Left renal cortex interstitium (tissue), 4 donors: ENCODE data around the gene IFNW1. TPM values are rescaled to one million over a fixed set of nuclear protein-coding genes. Genes with fewer than 3 reads are reported as not detected.
"Not testable (repeated sequence)": the region's sequence is repeated elsewhere in the genome, so short reads cannot be mapped to it uniquely, and the experiment has no call there.

Source experiments
- DNase-seq, 4 donors: peaks; one replicate each; pipeline ENCODE4 v3.0.0-alpha.2; 2013; ENCODE audit warnings: low read depth in 4 of 4, low spot score in 2 of 4, missing footprints in 1 of 4
- polyA plus RNA-seq, 4 donors: library from polyadenylated mRNA; unstranded; fragments of 120-200 nt; gene quantifications; one replicate each; pipeline ENCODE4 v1.2.1, GENCODE V29; 2013; ENCODE audit not compliant: insufficient read length in 4 of 4

IFNW1 gene
- polyA plus RNA-seq = not detected

DNA sequence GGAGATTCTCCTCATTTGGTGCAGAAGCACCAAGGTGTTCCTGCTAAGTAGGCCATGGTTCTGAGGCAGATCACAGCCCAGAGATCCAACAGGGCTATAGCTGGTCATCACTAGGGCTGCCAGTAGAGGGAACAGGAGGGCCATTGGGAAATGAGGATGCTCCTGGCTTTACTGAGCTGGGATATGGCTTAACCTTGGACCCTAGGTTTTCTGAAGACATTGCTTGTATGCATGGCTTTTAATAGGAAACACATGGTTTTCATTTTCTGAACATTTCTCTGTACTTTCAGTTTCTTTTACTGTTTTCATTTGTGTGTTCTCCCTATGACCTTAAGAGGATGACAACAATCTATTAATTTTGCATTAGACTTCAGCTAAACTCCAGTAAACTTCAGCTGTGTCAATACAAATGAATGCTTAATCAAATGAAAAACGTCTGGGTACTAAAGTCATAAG, at the start of gene IFNW1:
Gene IFNW1, minus strand, starts transcription at position 406 of the 456 bp plus-strand sequence. Its CDS starts 262 bp downstream, at position 144.
- no peak for DNase-seq

DNA sequence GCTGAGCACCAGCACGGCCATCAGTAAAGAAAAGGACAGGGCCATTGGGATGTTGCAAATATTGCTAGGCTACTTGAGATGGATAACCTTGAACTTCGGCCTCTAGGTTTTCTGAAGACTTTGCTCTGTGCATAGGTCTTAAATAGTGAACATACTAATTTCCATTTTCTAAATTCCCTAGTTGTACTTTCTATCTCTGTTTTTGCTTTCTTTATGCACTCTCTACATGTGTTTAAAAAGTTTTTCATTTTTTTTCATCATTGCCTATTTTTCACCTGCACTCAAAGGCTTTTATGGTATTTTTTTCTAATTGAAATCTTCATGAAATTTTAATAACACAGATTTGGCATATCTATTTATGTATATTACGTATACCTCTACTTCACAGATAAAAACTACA, 45.9 kb upstream of the IFNW1 start, which contains the start of gene IFNA4:
Gene IFNA4, minus strand, starts transcription at position 101 of the 400 bp plus-strand sequence. Its CDS starts 56 bp downstream, at position 45.
- DNase-seq = not testable (repeated sequence)

DNA sequence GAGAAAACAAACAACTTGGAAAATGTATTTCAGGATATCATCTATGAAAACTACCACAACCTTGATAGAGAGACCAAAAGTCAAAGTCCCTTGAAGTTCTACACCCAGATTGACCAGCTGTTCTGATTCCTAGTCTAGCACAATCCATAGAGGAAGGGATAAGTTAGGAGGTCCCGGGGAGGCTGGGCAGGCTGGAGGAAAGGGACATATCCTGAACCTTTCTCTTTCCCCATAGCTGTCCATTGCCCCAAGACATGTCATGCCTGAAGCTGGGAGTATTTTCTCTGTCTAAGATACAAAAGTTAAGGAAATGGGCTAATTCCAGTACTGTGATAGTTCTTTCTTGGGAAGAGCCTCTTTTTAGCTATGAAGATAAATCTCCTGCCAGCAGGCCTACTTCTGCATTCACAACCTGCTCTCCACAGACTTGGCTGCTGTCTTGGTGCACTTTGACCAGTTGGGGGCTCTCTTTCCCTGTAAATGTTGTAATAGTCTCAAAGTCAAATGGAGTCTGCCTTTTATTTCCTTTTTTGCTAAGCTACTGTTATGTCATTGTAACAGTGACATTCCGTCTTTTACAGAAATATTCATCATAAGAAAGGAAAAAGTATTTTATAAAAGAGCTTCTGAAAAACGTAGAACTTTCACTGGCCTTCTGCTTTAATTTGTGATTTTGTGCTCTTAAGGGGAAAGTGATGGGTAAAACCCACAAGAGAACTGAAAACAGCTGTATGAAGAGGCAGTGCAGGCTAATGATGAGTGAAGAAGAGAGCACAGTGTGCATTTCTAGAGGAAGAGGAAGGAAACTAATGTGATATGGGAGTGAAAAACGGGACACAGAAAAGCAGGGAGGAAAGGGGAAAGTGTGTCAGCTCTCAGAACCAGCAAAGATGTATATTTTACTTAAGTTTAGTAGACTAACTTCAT, 41.4 kb upstream of the IFNW1 start:
- not testable (repeated sequence) for DNase-seq

DNA sequence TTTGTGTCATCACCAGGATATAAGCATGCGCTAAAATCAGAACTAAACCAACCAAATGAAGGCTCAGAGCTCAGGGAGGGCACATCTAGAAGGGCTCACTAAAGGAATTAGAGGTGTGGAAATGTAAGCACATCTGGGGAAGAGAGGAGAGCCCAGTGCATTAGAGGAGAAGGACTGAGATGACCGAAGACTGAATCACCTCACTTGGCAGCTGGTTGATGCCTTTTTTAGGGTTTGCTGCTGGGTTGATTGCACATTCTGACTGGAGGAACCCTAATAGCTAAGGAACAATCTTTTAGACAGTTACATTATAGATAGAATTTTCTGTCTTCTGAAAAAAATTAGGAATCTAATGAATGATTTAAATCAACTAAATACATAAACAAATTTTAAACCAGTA, 33.0 kb upstream of the IFNW1 start:
- no peak for DNase-seq

DNA sequence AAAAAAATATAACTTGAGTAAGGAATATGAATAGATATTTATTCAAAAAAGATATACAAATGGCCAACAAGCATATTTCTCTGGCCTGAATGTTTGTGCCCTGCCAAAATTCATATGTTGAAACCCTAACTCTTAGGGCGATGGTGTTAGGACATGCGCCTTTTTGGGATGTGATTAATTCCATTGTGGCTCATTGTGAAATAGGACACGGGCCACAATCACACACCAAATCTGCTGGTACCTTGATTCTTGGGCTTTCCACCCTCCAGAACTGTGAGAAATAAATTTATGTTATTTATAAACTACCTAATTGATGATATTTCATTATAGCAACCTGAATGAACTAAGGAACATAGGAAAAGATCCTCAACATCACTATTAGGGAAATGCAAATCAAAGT, 30.5 kb upstream of the IFNW1 start:
- DNase-seq = no peak

DNA sequence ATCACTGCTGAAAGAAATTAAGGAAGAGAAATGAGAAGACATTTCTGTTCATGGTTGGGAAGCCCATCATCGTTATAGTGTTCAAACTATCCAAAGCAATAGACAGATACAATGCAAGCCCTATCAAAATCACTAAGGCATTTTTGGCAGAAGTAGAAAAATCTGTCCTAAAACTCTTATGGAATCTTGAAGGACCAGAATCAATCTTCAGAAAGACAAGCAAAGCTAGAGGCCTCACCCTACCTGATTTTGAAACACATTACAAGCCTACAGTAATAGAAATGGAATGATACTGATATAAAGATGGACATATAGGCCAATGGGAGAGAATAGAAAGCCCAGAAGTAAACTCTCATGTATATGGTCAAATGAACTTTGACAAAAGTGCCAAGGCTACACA, 29.7 kb upstream of the IFNW1 start:
- no peak for DNase-seq

DNA sequence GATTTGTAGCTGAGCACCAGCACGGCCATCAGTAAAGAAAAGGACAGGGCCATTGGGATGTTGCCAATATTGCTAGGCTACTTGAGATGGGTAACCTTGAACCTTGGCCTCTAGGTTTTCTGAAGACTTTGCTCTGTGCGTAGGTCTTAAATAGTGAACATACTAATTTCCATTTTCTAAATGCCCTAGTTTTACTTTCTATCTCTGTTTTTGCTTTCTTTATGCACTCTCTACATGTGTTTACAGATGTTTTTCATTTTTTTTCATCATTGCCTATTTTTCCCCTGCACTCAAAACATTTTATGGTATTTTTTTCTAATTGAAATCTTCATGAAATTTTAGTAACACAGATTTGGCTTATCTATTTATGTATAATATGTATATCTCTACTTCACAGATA, 24.9 kb upstream of the IFNW1 start, which contains the start of gene IFNA21:
Gene IFNA21, minus strand, starts transcription at position 101 of the 400 bp plus-strand sequence. Its CDS starts 48 bp downstream, at position 53.
- DNase-seq = not testable (repeated sequence)

DNA sequence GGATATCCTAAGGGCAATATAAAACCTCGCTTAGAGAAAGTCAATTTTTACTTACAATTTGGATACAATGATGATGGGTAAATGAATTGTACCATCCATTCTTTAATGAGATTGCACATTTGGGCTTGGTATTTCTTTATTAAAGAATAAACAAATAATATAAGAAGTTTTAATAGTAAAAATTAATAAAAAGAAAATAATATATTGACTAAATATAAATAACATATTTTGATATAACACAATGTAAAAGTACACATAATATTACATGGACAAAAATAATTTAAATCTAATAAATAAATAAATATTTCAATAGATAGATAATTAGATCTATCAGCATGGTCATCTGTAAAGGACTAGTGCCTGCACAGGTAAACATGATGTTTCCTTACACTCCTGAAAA, 23.9 kb upstream of the IFNW1 start:
- DNase-seq = no peak

DNA sequence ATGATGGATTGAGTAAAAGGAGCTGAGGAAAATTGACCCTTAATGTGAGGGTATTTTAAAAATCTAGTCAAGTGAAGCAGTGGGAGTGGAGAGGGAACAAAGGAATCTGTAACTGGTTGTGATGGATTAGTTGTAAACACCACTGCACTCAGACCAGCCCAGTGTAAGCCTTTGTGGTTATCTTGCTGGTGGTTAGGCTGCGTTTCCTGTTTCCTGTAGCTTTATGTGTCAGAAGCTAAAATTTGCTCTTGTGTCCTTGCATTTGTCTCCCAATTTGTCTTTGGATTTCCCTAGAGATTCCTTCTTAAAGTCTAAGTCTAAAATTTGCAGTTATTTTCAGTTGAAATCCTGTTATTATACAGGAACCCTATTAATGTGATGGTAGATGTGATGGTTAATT, 18.5 kb upstream of the IFNW1 start:
- DNase-seq = no peak

DNA sequence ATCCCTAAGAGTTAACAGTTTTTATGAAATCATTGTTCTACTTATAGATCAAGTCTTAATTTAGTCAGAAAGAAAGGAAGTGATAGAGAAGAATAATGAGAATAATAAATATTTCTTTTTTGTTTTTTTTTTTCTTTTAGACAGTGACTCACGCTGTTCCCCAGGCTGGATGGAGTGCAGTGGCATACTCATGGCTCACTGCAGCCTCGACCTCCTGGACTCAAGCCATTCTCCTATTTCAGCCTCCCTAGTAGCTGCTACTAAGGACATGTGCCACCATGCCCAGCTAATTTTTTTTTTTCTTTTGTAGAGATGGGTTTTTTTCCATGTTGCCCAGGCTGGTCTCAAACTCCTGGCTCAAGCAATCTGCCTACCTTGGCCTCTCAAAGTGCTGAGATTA, 13.9 kb upstream of the IFNW1 start:
- no peak for DNase-seq

DNA sequence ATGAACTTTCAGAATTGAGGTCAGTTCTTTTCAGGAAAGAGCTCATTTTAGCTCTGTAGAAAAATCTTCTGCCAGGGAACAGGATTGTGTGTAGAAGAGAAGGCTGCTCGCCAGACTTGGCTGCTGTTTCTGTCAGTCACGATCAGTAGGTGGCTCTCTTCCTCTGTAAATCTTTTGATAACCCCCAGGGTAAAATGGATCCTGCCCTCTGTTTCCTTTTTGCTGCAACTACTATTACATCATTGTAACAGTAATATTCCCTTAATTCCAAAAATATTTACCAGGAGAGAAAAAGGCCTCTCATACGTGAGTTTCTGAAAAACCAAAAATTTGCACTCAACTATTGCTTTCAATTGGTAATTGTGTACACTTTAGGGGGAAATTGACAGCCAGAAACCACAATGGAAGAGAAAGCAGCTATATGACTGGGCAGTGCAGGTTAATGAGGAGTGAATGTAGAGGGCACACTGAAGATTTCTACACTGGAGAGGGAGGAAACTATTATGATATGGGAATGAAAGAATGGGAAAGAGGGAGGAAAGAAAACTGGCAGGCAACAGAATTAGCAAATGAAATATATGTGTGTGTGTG, 12.5 kb upstream of the IFNW1 start:
- no peak for DNase-seq

DNA sequence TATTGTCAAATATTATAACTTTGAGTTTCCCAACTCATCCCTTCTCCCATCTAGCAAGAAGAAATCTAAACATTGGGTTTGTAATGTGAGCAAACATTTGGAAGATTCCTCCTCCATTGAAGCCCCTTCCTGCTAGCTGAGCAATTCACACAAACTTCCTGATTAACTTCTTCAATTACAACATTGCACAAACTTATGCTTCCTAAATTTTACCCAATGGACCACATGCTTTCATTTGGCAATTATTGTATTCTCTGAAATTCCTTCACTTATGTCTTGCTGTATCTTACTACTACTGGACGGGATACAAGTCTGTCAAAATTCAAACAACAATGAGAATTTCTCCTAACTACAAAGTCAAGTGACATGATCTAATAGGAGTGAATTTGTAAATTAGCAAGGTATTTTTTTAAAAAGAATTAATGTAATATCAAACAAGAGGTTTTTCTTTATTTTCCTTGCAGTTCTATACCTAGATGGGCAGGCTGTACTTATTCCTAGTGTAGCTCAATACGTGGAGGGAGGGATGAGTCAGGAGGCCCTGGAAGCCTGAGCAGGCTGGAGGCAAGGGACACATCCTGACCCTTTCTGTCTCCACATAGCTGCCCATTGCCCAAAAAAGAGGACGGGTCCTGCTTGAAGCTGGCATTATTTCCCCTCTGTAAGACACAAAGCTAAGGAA, 11.8 kb upstream of the IFNW1 start:
- no peak for DNase-seq

DNA sequence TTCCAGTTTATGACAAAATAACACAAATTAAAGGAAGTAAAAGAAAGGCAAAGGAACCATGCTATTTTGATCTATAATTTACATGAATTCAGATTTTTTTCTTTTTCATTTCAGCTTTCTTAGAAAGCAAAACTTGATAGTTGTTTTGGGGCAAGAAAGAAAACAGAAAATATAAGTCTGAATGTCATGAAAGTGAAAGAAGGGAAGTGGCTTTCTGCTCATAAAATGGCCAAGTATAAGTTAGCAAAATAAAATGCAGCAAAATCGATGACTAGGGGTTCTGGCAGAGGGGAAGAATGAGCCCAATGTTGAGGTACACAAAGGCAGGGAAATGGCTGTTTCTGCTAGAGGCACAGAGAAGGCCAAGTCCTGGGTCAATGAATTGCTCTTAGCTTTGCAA, 3.0 kb upstream of the IFNW1 start:
- DNase-seq = no peak

DNA sequence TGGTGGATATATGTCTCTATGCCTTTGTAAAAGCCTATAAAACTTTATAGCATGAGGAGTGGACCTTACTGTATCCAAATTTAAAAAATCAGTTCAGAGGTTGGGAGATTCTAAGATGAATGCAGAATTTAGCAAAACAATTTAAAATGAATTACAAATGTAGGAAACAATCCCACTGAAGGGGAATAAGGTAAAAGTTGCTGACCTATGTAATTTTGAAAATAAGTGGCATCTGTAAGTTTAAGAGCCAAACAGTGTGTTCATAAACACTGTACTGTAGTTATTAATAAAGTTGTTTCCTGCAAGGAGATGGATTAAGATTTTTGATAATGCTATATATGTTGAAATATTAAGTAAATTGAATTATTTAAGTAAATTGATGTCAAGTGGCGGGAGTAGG, 4.6 kb downstream of the IFNW1 start:
- DNase-seq = no peak

DNA sequence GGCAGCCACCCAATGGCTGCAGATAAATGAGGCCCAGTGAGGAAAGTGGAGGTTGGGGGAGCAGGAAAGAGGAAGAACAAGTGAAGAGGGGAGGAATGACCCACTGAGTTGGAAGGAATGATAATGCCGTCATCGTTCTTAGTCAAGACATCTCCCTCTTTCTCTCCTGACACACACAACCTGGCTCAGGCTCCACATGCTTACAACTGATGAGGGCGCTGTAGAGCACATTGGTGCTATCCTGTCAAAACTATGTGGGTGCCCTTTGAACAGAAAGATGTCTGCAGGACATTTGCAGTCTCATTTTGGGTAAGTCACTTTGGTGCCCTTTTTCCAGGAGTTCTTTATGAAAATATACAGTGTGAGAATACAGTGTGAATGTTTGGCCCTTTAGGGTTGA, 5.9 kb downstream of the IFNW1 start:
- no peak for DNase-seq

DNA sequence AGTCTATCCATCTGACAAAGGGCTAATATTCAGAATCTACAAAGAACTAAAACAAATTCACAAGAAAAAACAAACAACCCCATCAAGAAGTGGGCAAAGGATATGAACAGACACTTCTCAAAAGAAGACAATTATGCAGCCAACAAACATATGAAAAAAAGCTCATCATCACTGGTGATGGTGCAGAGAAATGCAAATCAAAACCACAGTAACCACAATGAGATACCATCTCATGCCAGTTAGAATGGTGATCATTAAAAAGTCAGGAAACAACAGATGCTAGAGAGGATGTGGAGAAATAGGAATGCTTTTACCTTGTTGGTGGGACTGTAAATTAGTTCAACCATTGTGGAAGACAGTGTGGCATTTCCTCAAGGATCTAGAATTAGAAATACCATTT, 13.4 kb downstream of the IFNW1 start:
- not testable (repeated sequence) for DNase-seq

DNA sequence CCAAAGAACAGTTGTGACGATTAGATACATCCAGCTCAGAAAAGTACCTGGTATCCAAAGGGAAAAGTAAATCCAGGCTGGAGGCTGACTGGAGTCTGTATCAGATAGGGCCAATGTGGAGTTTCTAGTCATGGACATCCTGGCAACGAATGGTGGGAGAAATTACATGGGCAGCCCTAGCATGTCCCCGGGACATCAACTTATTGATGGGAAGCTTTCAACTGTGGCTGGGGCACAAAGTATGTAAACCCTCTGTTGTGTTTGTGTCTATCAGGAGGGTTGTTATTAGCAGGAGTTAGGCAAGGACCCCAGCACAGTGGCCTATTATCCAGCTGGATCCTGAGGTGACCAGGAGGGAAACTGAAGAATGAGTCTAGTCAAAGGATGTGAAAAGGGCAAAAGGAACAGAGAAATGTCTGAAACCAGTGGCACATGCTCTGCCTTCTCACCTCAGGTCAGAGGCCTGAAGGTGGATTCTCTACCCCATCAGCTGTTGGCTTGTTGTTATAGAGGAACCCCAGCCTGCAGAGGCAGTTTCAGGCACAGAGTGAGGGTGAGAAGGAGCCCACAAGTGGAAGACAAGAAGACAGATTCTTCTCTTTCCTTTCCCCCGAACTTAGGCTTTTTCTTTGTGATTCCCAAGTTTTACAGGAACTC, 19.9 kb downstream of the IFNW1 start:
- DNase-seq = no peak

DNA sequence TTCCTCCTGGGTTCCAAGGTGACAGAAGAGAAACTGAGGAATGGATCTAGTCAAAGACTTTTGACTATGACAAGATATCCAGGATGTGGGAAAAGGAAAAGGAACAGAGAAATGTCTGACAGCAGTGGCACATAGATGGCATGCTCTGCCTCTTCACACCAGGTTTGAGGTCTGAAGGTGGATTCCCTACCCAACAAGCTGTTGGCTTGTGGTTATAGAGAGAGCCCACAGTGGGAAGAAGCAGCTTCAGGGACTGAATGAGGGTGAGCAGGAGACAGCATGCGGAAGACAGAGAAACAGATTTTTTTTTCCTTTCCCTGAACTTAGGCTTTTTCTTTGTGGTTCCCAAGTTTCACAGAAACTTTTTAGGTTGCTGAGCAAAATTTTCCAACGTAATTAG, 20.6 kb downstream of the IFNW1 start:
- DNase-seq = no peak

DNA sequence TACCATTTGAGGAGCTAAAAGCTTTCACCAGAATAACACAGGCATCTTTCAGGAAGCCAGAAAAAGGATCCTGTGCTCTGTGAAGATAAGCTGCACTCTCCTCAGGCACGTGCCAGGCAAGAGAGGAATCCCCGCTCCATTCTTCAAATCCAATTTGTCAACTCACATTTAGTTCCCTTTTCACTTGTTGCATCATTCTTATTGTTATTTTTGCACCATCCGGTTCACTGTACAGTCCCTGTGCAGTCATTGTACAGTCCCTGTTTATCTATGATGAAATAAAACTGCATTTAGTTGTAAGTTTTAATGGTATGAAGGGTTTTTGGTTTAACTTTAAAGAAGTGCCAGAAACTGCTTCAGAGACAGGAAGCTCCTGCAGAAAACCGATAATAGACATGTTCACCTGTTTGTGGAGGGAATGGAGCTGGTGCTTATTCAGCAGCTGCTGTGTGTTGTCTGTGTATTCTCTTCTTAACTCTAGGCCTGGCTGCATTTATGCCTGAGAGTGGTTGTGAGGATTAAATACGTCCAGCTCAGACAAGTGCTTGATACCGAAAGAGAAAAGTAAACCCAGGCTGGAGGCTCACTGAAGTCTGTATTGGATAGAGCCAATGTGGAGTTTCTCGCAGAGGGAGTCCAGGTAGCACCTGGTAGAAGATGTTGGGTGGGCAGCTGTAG, 22.4 kb downstream of the IFNW1 start:
- DNase-seq = no peak

DNA sequence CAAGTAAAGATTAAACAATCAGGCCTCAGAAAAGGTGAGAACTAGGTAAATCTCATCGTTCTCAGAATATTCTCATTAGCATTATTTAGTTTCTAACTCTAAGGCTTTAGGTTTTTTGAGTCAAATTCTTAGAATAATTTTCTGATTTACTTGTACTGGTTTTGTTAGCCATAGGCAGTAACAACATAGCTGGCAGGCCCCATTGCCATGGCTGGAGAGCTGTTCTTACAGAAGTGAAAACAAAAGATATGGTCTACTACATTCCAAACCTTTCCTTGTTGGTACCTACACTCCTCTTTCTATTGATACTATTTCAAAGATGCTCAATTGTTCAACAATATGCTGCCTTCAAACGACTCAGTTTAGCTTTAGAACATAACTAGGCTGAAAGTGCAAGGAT, 27.3 kb downstream of the IFNW1 start:
- no peak for DNase-seq
